Neural progenitor cell (in vitro differentiated cells): ENCODE measurements around the gene LEKR1. TPM values are rescaled to one million over a fixed set of nuclear protein-coding genes. Genes with fewer than 3 reads are reported as not detected.

Experiments used
- DNase-seq: peaks from one replicate; pipeline ENCODE4 v3.0.0-alpha.2; 2016; ENCODE audit warnings: low spot score
- H2AFZ ChIP-seq: fragments of 200-600 bp; sonication (generic); replicated peaks from 2 replicates; pipeline ENCODE4 v1.6.1; 2016; ENCODE audit warnings: antibody characterized with exemption
- H3F3A ChIP-seq: fragments of 200-600 bp; sonication (generic); 2 replicates; pipeline ENCODE4 v1.6.1; 2016; ENCODE audit warnings: antibody characterized with exemption, low read depth
- H3K27ac ChIP-seq: fragments of 200-600 bp; sonication (generic); 2 replicates; pipeline ENCODE4 v1.5.1; 2016; ENCODE audit warnings: mild to moderate bottlenecking
- H3K27me3 ChIP-seq: fragments of 200-600 bp; sonication (generic); 2 replicates; pipeline ENCODE4 v1.6.1; 2016; ENCODE audit warnings: mild to moderate bottlenecking, moderate library complexity
- H3K36me3 ChIP-seq: fragments of 200-600 bp; sonication (generic); 2 replicates; pipeline ENCODE4 v1.5.1; 2016
- H3K4me1 ChIP-seq: fragments of 200-600 bp; sonication (generic); 2 replicates; pipeline ENCODE4 v1.6.1; 2016; ENCODE audit warnings: mixed run types
- H3K4me2 ChIP-seq: fragments of 200-600 bp; sonication (generic); 2 replicates; pipeline ENCODE4 v1.6.1; 2016
- H3K4me3 ChIP-seq: fragments of 200-600 bp; sonication (generic); 2 replicates; pipeline ENCODE4 v1.5.1; 2016
- H3K79me2 ChIP-seq: fragments of 200-600 bp; sonication (generic); 2 replicates; pipeline ENCODE4 v1.6.1; 2016; ENCODE audit warnings: low read depth
- H3K9ac ChIP-seq: fragments of 200-600 bp; sonication (generic); 2 replicates; pipeline ENCODE4 v1.6.1; 2016
- H3K9me3 ChIP-seq: fragments of 200-600 bp; sonication (generic); 2 replicates; pipeline ENCODE4 v1.5.1; 2016; ENCODE audit warnings: low read depth
- H4K20me1 ChIP-seq: fragments of 200-600 bp; sonication (generic); 2 replicates; pipeline ENCODE4 v1.6.1; 2016; ENCODE audit warnings: low read depth
- H3K27ac Mint-ChIP-seq: 3 replicates; pipeline ENCODE4 v1.8.0; 2021; ENCODE audit warnings: mixed read lengths
- H3K27me3 Mint-ChIP-seq: 2 replicates; pipeline ENCODE4 v1.8.0; 2022; ENCODE audit warnings: low read depth, mild to moderate bottlenecking, inconsistent platforms, moderate library complexity, mixed read lengths; ENCODE audit not compliant: insufficient read depth
- H3K36me3 Mint-ChIP-seq: 3 replicates; pipeline ENCODE4 v1.8.0; 2021; ENCODE audit warnings: mixed read lengths
- H3K4me1 Mint-ChIP-seq: 3 replicates; pipeline ENCODE4 v1.8.0; 2021; ENCODE audit warnings: mixed read lengths
- H3K4me3 Mint-ChIP-seq: 3 replicates; pipeline ENCODE4 v1.8.0; 2021; ENCODE audit warnings: mild to moderate bottlenecking, moderate library complexity, mixed read lengths
- H3K9me3 Mint-ChIP-seq: 3 replicates; pipeline ENCODE4 v1.8.0; 2020; ENCODE audit warnings: mixed read lengths
- EZH2 ChIP-seq: fragments of 200-600 bp; sonication (generic); IDR thresholded peaks from 2 replicates; pipeline ENCODE4 v1.6.1; 2017; ENCODE audit warnings: antibody characterized with exemption, mild to moderate bottlenecking, moderate library complexity
- EZH2phosphoT487 ChIP-seq: fragments of 200-600 bp; sonication (generic); IDR thresholded peaks from 2 replicates; pipeline ENCODE4 v1.6.1; 2017; ENCODE audit warnings: antibody characterized with exemption
- total RNA-seq: library from RNA; depleted of rRNA; stranded (reverse); fragments of >200 nt; gene quantifications from 2 replicates; pipeline ENCODE4 v1.2.3, GENCODE V29; 2015; ENCODE audit warnings: low replicate concordance
- TF ChIP-seq, protein P1 (sequence below): fragments of 200-600 bp; sonication (generic); IDR thresholded peaks from 2 replicates; pipeline ENCODE4 v1.5.1; 2017; ENCODE audit warnings: antibody characterized with exemption, mild to moderate bottlenecking

LEKR1 gene
- total RNA-seq, 1 donor from 2014 or later, result 1.9 TPM

- H2AFZ ChIP-seq, result peak overlapping the region; percentile 44
- no peak overlapping the region for H3K27ac Mint-ChIP-seq
Observed at GRCh38 chr3:156941311-156941710, 115.2 kb downstream of the LEKR1 start.

DNA sequence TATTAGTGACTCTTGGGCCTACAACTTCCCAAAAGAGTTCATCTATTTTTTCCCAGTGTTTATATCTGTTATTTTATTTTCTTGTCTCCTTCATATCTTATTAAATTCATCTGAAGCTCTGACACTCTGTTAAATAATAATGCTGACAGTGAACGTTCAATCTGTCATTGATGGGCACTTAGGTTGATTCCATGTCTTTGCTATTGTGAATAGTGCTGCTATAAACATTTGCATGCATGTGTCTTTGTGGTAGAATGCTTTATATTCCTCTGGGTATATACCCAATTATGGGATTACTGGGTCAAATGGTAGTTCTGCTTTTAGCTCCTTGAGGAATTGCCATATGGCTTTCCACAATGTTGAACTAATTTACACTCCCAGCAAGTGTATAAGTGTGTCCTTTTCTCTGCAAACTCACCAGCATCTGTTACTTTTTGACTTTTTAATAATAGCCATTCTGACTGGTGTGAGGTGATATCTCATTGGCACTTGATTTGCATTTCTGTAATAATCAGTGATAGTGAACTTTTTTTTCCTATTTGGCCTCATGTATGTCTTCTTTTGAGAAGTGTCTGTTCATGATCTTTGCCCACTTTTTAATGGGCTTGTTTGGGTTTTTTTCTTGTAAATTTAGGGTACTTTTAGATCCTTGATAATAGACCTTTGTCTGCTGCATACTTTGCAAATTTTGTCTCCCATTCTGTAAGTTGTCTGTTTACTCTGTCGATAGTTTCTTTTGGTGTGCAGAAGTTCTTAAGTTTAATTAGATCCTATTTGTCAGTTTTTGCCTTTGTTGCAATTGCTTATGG, 122.5 kb downstream of the LEKR1 start:
- Mint-ChIP-seq H3K9me3 (no peaks in the 10 kb centered on the region), H3K4me3 (no peak overlapping the region), H3K36me3 (no peaks in the 10 kb centered on the region), H3K27me3 (no peaks in the 10 kb centered on the region), H3K4me1 (no peaks in the 10 kb centered on the region), H3K27ac (no peak overlapping the region)
- Histone ChIP-seq H3K4me2 (no peak overlapping the region), H3K4me3 (no peak overlapping the region), H3K9me3 (no peaks in the 10 kb centered on the region), H2AFZ (peak overlapping the region; percentile 50), H3F3A (no peaks in the 10 kb centered on the region), H3K79me2 (no peaks in the 10 kb centered on the region), H3K36me3 (no peaks in the 10 kb centered on the region), H4K20me1 (no peaks in the 10 kb centered on the region), H3K27ac (no peak overlapping the region), H3K27me3 (no peaks in the 10 kb centered on the region), H3K9ac (no peak overlapping the region), H3K4me1 (no peaks in the 10 kb centered on the region)
- DNase-seq, result no peak
- TF ChIP-seq, protein P1, sequence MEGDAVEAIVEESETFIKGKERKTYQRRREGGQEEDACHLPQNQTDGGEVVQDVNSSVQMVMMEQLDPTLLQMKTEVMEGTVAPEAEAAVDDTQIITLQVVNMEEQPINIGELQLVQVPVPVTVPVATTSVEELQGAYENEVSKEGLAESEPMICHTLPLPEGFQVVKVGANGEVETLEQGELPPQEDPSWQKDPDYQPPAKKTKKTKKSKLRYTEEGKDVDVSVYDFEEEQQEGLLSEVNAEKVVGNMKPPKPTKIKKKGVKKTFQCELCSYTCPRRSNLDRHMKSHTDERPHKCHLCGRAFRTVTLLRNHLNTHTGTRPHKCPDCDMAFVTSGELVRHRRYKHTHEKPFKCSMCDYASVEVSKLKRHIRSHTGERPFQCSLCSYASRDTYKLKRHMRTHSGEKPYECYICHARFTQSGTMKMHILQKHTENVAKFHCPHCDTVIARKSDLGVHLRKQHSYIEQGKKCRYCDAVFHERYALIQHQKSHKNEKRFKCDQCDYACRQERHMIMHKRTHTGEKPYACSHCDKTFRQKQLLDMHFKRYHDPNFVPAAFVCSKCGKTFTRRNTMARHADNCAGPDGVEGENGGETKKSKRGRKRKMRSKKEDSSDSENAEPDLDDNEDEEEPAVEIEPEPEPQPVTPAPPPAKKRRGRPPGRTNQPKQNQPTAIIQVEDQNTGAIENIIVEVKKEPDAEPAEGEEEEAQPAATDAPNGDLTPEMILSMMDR, result no peak
- TF ChIP-seq EZH2 (no peak), EZH2phosphoT487 (no peak)

More at GRCh38 chr3:156941311-156941710, 115.2 kb downstream of the LEKR1 start:
- Histone ChIP-seq H3K9me3 (no peaks in the 10 kb centered on the region), H3K9ac (no peak overlapping the region), H3K36me3 (no peaks in the 10 kb centered on the region), H3K4me1 (no peaks in the 10 kb centered on the region), H3K4me2 (no peak overlapping the region), H3K27me3 (no peaks in the 10 kb centered on the region), H3K27ac (no peak overlapping the region), H3F3A (no peaks in the 10 kb centered on the region), H4K20me1 (no peaks in the 10 kb centered on the region), H3K79me2 (no peaks in the 10 kb centered on the region), H3K4me3 (no peak overlapping the region)
- no peaks in the 10 kb centered on the region for H3K27me3 Mint-ChIP-seq
- H3K36me3 Mint-ChIP-seq, result no peaks in the 10 kb centered on the region
- TF ChIP-seq, protein P1, result no peak
- no peak for TF ChIP-seq EZH2phosphoT487
- no peak for DNase-seq
- H3K4me1 Mint-ChIP-seq, result no peaks in the 10 kb centered on the region
- H3K4me3 Mint-ChIP-seq, result no peak overlapping the region
- no peaks in the 10 kb centered on the region for H3K9me3 Mint-ChIP-seq

DNA sequence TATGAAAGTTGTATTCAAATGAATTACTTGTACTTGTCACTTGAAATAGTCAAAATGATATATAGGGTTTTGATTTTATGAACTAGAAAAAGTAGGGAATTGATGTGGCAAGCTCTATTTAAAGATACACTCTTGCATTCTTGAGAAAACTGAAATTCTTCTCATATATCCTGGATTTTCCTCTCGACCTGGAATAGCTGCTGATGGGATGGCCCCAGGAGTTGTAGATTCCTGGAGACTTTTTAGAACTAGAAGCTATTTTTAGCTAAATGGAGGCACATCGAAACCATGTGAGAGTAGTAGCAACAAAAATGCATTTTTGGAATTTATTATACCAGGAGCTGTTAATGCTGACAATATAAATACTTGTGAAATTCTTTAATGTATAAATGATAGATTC, 125.9 kb downstream of the LEKR1 start:
- H3K36me3 Mint-ChIP-seq, result no peaks in the 10 kb centered on the region
- no peak overlapping the region for H3K4me3 Mint-ChIP-seq
- Histone ChIP-seq H3K4me2 (no peak overlapping the region), H3K9me3 (no peaks in the 10 kb centered on the region), H3F3A (no peaks in the 10 kb centered on the region), H3K4me1 (no peaks in the 10 kb centered on the region), H4K20me1 (no peaks in the 10 kb centered on the region), H3K4me3 (no peak overlapping the region), H3K79me2 (no peaks in the 10 kb centered on the region), H2AFZ (no peak overlapping the region), H3K36me3 (no peaks in the 10 kb centered on the region), H3K27ac (no peak overlapping the region), H3K9ac (no peak overlapping the region), H3K27me3 (no peaks in the 10 kb centered on the region)
- H3K9me3 Mint-ChIP-seq, result no peaks in the 10 kb centered on the region
- no peak overlapping the region for H3K27ac Mint-ChIP-seq
- no peak for DNase-seq
- H3K4me1 Mint-ChIP-seq, result no peaks in the 10 kb centered on the region
- no peaks in the 10 kb centered on the region for H3K27me3 Mint-ChIP-seq
- TF ChIP-seq, protein P1, result no peak
- TF ChIP-seq EZH2phosphoT487 (no peak), EZH2 (no peak)
